Breast epithelium (tissue), 4 donors: Measurements from ENCODE around the gene RNF212. TPM values are rescaled to one million over a fixed set of nuclear protein-coding genes. Genes with fewer than 3 reads are reported as not detected.

ENCODE experiments used
- DNase-seq, 2 donors: peaks; one replicate each; pipeline ENCODE4 v3.0.0-alpha.2; 2019; ENCODE audit warnings: low spot score in 2 of 2
- H3K27ac ChIP-seq, 2 donors: fragments of 200-600 bp; sonication (generic) in 1 of 2; one replicate each; pipeline ENCODE4 v1.5.1; 2016 to 2019; ENCODE audit warnings: mild to moderate bottlenecking in 1 of 2
- H3K27me3 ChIP-seq, 2 donors: fragments of 200-600 bp; sonication (generic) in 1 of 2; one replicate each; pipeline versions ENCODE4 v1.5.1 to v1.6.0; 2017 to 2019; ENCODE audit warnings: control low read depth in 1 of 2, mild to moderate bottlenecking in 1 of 2
- H3K36me3 ChIP-seq: fragments of 200-600 bp; one replicate; pipeline ENCODE4 v1.5.1; 2019
- H3K4me1 ChIP-seq, 2 donors: fragments of 200-600 bp; sonication (generic); one replicate each; pipeline ENCODE4 v1.5.1; 2016 to 2019; ENCODE audit warnings: control low read depth in 1 of 2
- H3K4me3 ChIP-seq, 3 donors: fragments of 200-600 bp; sonication (generic); 1 replicate in 2 of 3; 2 replicates in 1 of 3; pipeline ENCODE4 v1.5.1; 2016 to 2019; ENCODE audit warnings: mild to moderate bottlenecking in 3 of 3, moderate library complexity in 2 of 3
- H3K9me3 ChIP-seq, 2 donors: fragments of 200-600 bp; sonication (generic) in 1 of 2; one replicate each; pipeline ENCODE4 v1.5.1; 2016 to 2019; ENCODE audit warnings: control low read depth in 1 of 2
- CTCF ChIP-seq, 3 donors: fragments of 450-650 bp; IDR thresholded peaks; one replicate each; pipeline ENCODE4 v1.5.1; 2016 to 2017; ENCODE audit warnings: antibody characterized with exemption in 3 of 3, mild to moderate bottlenecking in 3 of 3, moderate library complexity in 3 of 3
- POLR2A ChIP-seq: fragments of 450-650 bp; IDR thresholded peaks from one replicate; pipeline ENCODE4 v1.6.1; 2016; ENCODE audit warnings: antibody characterized with exemption, mild to moderate bottlenecking, moderate library complexity
- POLR2AphosphoS5 ChIP-seq, 3 donors: sonication (generic); formaldehyde crosslinking; IDR thresholded peaks; one replicate each; pipeline ENCODE4 v1.6.1; 2017; ENCODE audit warnings: antibody characterized with exemption in 3 of 3
- intact Hi-C: fragments of 100-400 bp; cut with DNase I; formaldehyde crosslinking; loops from one replicate; pipeline ENCODE4 v1.15.1; 2023; ENCODE audit warnings: low total_unique reads
- total RNA-seq, 3 donors: library from RNA; depleted of rRNA; stranded (reverse); fragments of >200 nt; gene quantifications; one replicate each; pipeline ENCODE4 v1.1.0, GENCODE V29; 2016

Gene RNF212
- total RNA-seq, 3 donors from 2014 or later: 5.1 to 15.7 (median 6.4) TPM

GRCh38 chr4:1075225-1075624 lies 38.1 kb downstream of the RNF212 start:
- Histone ChIP-seq H3K4me3 (no peak overlapping the region), H3K4me1 (no peaks in the 10 kb centered on the region), H3K9me3 (no peaks in the 10 kb centered on the region), H3K27ac (no peak overlapping the region), H3K27me3 (no peaks in the 10 kb centered on the region), H3K36me3 (no peaks in the 10 kb centered on the region)
- no peak for DNase-seq
- intact Hi-C loops: no loop called here
- TF ChIP-seq CTCF (IDR thresholded peaks at IDR 0.05) (no peak), POLR2A (no peak), POLR2AphosphoS5 (IDR thresholded peaks at IDR 0.05) (no peak)

GRCh38 chr4:1074077-1074476 lies 39.3 kb downstream of the RNF212 start:
- DNase-seq: no peak
- H3K36me3 ChIP-seq: no peaks in the 10 kb centered on the region
- H3K27ac ChIP-seq: no peak overlapping the region
- H3K4me1 ChIP-seq: no peaks in the 10 kb centered on the region
- H3K9me3 ChIP-seq: no peaks in the 10 kb centered on the region
- H3K4me3 ChIP-seq: no peak overlapping the region
- intact Hi-C loops: no loop called here
- TF ChIP-seq POLR2AphosphoS5 (IDR thresholded peaks at IDR 0.05): no peak
- no peak for TF ChIP-seq POLR2A
- TF ChIP-seq CTCF (IDR thresholded peaks at IDR 0.05): no peak
- H3K27me3 ChIP-seq: no peaks in the 10 kb centered on the region

- H3K4me3 ChIP-seq: no peak overlapping the region
- no peak overlapping the region for H3K27ac ChIP-seq
- no peaks in the 10 kb centered on the region for H3K9me3 ChIP-seq
- intact Hi-C loops: no loop called here
- TF ChIP-seq POLR2A (no peak), CTCF (IDR thresholded peaks at IDR 0.05) (peak; percentile 41 to 60 (median 59))
- no peaks in the 10 kb centered on the region for H3K27me3 ChIP-seq
- no peaks in the 10 kb centered on the region for H3K4me1 ChIP-seq
- H3K36me3 ChIP-seq: no peaks in the 10 kb centered on the region
- DNase-seq: peak in 1 of 2 donors; percentile 51
Observed at GRCh38 chr4:1072830-1073446, 40.4 kb downstream of the RNF212 start.

- Histone ChIP-seq H3K36me3 (no peaks in the 10 kb centered on the region), H3K27me3 (no peaks in the 10 kb centered on the region), H3K4me3 (no peak overlapping the region), H3K27ac (no peak overlapping the region), H3K9me3 (no peaks in the 10 kb centered on the region), H3K4me1 (no peaks in the 10 kb centered on the region)
- TF ChIP-seq POLR2AphosphoS5 (IDR thresholded peaks at IDR 0.05): no peak
- intact Hi-C loops: no loop called here
- no peak for DNase-seq
Observed at GRCh38 chr4:1069394-1069793, 44.0 kb downstream of the RNF212 start.

GRCh38 chr4:1065732-1066131 lies 47.6 kb downstream of the RNF212 start:
- TF ChIP-seq POLR2AphosphoS5 (IDR thresholded peaks at IDR 0.05) (no peak), POLR2A (no peak), CTCF (IDR thresholded peaks at IDR 0.05) (no peak)
- intact Hi-C loops: no loop called here
- no peak overlapping the region for H3K4me3 ChIP-seq
- no peaks in the 10 kb centered on the region for H3K36me3 ChIP-seq
- no peaks in the 10 kb centered on the region for H3K4me1 ChIP-seq
- H3K27ac ChIP-seq: no peak overlapping the region
- H3K27me3 ChIP-seq: peaks cover 0 to 11% of the 10 kb centered on the region in 2 donors
- H3K9me3 ChIP-seq: no peaks in the 10 kb centered on the region
- peak in 1 of 2 donors; percentile 30 for DNase-seq

GRCh38 chr4:1062419-1062818 lies 50.9 kb downstream of the RNF212 start:
- intact Hi-C loops: no loop called here

More at GRCh38 chr4:1062419-1062818, 50.9 kb downstream of the RNF212 start:
- H3K4me1 ChIP-seq: no peaks in the 10 kb centered on the region
- no peak overlapping the region for H3K27ac ChIP-seq
- DNase-seq: no peak
- H3K9me3 ChIP-seq: no peaks in the 10 kb centered on the region
- TF ChIP-seq POLR2A (no peak), POLR2AphosphoS5 (IDR thresholded peaks at IDR 0.05) (no peak), CTCF (IDR thresholded peaks at IDR 0.05) (no peak)
- H3K27me3 ChIP-seq: peaks cover 0 to 29% of the 10 kb centered on the region in 2 donors
- no peak overlapping the region for H3K4me3 ChIP-seq
- H3K36me3 ChIP-seq: no peaks in the 10 kb centered on the region
